GM23338 (cell line): ENCODE results near the gene LRP4. TPM values are rescaled to one million over a fixed set of nuclear protein-coding genes. Genes with fewer than 3 reads are reported as not detected.

Experiments used
- CREB1 ChIP-seq: fragments of 250-450 bp; sonication (Bioruptor Pico); IDR thresholded peaks from 2 replicates; pipeline ENCODE4 v1.5.0; 2020; ENCODE audit warnings: low read depth, mild to moderate bottlenecking, moderate library complexity
- JUNB ChIP-seq: IDR thresholded peaks from one replicate; pipeline ENCODE4 v1.6.1; 2016; ENCODE audit warnings: antibody characterized with exemption; ENCODE audit not compliant: unreplicated experiment
- NANOG ChIP-seq: IDR thresholded peaks from 2 replicates; pipeline ENCODE4 v1.6.1; 2016; ENCODE audit warnings: antibody characterized with exemption, borderline replicate concordance
- REST ChIP-seq: IDR thresholded peaks from one replicate; pipeline ENCODE4 v1.6.1; 2018; ENCODE audit warnings: antibody characterized with exemption; ENCODE audit not compliant: unreplicated experiment
- ZNF114 ChIP-seq: fragments of 250-450 bp; sonication (Bioruptor Pico); IDR thresholded peaks from 2 replicates; pipeline ENCODE4 v1.5.0; 2020; ENCODE audit warnings: mild to moderate bottlenecking, moderate library complexity
- ZNF462 ChIP-seq: fragments of 250-450 bp; sonication (Bioruptor Pico); IDR thresholded peaks from 2 replicates; pipeline ENCODE4 v1.5.0; 2020; ENCODE audit warnings: mild to moderate bottlenecking, moderate library complexity
- polyA plus RNA-seq: library from polyadenylated mRNA; unstranded; fragments of >200 nt; fragmentation: Nextera tagmentation; extraction: Ambion mirVana; gene quantifications from 2 replicates; pipeline ENCODE4 v1.2.1, GENCODE V29; 2016
- total RNA-seq: library from RNA; depleted of rRNA; stranded (reverse); fragments of >200 nt; shearing (Covaris generic); gene quantifications from 2 replicates; pipeline ENCODE4 v1.2.3, GENCODE V29; 2014

Gene LRP4
- total and polyA plus RNA-seq, 2 experiments from 2014 or later = 6.0 to 18.4 TPM

GRCh38 chr11:46949297-46949696, 30.9 kb upstream of the LRP4 start (continued):
- TF ChIP-seq ZNF462 (CRISPR knock-in tag) (no peak), CREB1 (CRISPR knock-in tag) (no peak), JUNB (no peak), REST (no peak), ZNF114 (CRISPR knock-in tag) (no peak), NANOG (no peak)
